OCI-LY3 (cell line): ENCODE data around the gene OXCT1.

ENCODE experiments used
- EZH2phosphoT487 ChIP-seq: fragments of 200-600 bp; shearing (Covaris generic); IDR thresholded peaks from 2 replicates; pipeline ENCODE4 v1.6.1; 2018; ENCODE audit warnings: antibody characterized with exemption, mixed run types, low read depth
- TF ChIP-seq, protein P1 (sequence below): fragments of 200-600, 300-600 bp; sonication (generic); IDR thresholded peaks from 2 replicates; pipeline ENCODE4 v1.5.1; 2014; ENCODE audit warnings: antibody characterized with exemption, low read length, low read depth

DNA sequence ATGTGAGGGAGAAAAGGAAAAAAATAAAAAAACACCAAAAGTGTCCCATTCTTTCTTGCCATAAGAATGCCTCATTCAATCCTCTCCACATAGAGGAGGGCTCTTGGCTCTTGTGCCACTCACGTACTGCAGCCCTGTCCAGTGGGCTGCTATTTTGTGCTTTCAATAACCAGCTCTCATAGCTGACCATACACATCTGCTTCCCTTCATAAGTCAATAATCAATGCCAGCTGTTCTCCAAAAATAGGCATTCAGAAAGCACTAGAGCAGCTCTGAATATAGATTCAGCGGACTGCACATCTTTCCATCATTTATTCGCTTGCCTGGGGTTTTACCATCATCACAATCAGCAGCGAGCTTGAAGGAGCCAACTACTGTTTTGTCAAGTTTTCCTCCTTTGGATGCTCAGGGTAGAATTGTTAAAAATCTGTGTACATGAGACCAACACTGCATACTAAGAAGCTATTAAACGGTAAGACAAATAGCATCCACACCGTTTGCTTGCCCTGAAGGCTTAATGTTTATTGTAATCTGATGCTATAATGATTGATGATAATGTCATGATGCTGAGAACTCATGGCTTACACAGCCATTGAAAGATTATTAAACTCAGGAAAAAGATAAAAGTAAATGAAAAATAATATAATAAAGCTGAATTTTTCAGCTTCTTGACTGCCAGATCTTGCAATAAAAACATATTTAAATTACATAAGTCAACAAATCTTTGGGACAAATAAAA, 80.0 kb downstream of the OXCT1 start:
- TF ChIP-seq, protein P1, sequence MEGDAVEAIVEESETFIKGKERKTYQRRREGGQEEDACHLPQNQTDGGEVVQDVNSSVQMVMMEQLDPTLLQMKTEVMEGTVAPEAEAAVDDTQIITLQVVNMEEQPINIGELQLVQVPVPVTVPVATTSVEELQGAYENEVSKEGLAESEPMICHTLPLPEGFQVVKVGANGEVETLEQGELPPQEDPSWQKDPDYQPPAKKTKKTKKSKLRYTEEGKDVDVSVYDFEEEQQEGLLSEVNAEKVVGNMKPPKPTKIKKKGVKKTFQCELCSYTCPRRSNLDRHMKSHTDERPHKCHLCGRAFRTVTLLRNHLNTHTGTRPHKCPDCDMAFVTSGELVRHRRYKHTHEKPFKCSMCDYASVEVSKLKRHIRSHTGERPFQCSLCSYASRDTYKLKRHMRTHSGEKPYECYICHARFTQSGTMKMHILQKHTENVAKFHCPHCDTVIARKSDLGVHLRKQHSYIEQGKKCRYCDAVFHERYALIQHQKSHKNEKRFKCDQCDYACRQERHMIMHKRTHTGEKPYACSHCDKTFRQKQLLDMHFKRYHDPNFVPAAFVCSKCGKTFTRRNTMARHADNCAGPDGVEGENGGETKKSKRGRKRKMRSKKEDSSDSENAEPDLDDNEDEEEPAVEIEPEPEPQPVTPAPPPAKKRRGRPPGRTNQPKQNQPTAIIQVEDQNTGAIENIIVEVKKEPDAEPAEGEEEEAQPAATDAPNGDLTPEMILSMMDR = no peak
- no peak for TF ChIP-seq EZH2phosphoT487
